Rectal smooth muscle tissue (tissue), 1 donor: ENCODE data around the gene SEC16A.

Experiments used
- H3K27ac ChIP-seq: one replicate; pipeline ENCODE4 v1.7.0; 2013; ENCODE audit warnings: low read depth, low read length, inconsistent platforms
- H3K27me3 ChIP-seq: one replicate; pipeline ENCODE4 v1.7.0; 2013; ENCODE audit warnings: low read length; ENCODE audit not compliant: control insufficient read depth, insufficient read depth
- H3K36me3 ChIP-seq: one replicate; pipeline ENCODE4 v1.7.0; 2013; ENCODE audit warnings: low read length; ENCODE audit not compliant: control insufficient read depth, insufficient read depth
- H3K4me1 ChIP-seq: one replicate; pipeline ENCODE4 v1.7.0; 2013; ENCODE audit warnings: low read length; ENCODE audit not compliant: control insufficient read depth, insufficient read depth
- H3K4me3 ChIP-seq: one replicate; pipeline ENCODE4 v1.7.0; 2013; ENCODE audit warnings: low read length
- H3K9ac ChIP-seq: one replicate; pipeline ENCODE4 v1.7.0; 2013; ENCODE audit warnings: low read length

SEC16A gene

DNA sequence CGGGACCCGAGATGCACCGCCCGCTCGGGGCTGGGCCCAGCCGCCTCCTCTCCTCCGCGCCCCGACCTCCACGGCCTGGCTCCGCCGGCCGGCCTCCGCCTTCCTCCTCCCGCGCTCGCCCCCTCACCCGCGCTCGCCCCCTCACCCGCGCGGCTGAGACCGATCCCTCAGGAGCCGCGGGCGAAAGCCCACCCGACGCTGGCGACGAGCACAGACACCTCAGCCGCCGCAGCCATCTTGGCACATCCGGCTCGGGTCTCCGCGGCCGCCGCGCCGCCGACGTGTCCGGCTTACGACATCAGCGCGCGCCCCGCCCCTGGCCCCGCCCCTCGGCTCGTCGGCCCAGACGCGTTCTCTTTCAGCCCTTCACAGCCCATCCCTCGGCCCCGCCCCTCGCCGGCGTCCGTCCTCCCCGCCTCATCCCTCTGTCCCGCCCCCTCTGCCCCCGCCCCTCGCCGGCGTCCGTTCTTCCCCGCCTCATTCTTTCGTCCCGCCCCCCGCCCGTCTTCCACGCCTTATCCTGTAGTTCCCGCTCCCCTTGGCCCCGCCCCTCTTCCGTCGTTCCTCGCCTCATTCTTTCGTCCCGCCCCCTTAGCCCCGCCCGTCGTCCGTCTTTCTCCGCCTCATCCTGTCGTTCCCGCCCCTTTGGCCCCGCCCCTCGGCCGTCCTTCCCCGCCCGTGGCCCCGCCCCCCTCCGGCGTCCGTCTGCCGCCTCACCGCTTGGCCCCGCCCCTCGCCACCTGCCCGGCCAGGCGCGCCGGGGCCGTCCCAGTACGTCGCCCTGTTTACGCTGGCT, at the start of gene SEC16A:
Gene SEC16A (minus strand): TSS at position 248 of the 796 bp plus-strand sequence. CDS start 5,425 bp downstream, outside the sequence.
- no peaks in the 10 kb centered on the region for H3K27me3 ChIP-seq
- H3K36me3 ChIP-seq = no peaks in the 10 kb centered on the region
- H3K4me3 ChIP-seq = peak within 1 kb of the TSS; percentile 87
- H3K9ac ChIP-seq = peak within 1 kb of the TSS; percentile 88
- H3K4me1 ChIP-seq = peaks cover 9% of the 10 kb centered on the region
- H3K27ac ChIP-seq = peak within 1 kb of the TSS; percentile 100

DNA sequence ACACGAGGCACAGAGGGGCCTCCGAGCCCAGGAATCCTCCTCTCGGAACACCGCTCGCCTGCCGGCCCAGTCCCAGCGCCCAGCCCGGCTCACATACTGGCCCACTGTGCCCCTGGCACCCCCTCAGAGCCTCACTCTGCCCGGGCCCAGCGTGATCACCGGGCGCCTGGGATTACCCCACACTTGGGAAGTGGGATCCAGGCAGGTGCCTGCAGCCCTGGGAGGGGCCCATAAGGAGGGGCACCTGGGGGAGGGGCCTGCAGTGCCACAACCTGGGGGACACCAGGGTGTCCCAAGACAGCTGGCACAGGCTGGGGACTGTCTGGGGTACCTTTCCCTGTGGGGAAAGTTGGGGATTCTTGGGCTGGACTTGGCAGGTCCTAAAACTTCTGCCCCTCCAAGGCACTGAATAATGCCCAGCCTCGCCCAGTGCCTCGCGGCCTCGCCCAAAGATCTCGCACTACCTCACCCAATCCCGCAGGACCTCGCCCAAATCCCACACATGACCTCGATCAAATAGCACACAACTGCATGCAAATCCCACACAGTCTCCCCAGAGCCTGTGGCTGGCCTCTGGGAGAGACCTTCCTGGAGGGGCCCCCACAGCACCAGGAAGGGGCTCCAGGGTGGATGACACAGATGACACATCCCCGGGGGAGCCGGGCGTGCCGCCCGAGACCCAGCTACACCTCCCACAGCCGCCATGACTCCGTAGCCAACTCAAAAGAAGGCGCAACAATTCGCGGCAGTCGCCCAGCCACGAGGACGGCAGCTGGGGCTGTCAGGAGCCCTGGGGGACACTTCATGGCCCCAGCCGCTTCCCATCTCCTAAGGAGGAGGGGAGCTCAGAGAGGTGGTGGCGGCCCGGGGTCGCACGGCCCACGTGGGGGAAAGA, 49.3 kb upstream of the SEC16A start:
- H3K9ac ChIP-seq = no peak overlapping the region
- H3K36me3 ChIP-seq = no peaks in the 10 kb centered on the region
- H3K4me1 ChIP-seq = peaks cover 11% of the 10 kb centered on the region
- H3K4me3 ChIP-seq = peak overlapping the region; percentile 19
- no peaks in the 10 kb centered on the region for H3K27me3 ChIP-seq
- H3K27ac ChIP-seq = no peak overlapping the region

- Histone ChIP-seq H3K36me3 (no peaks in the 10 kb centered on the region), H3K27me3 (no peaks in the 10 kb centered on the region), H3K4me3 (no peak overlapping the region), H3K27ac (no peak overlapping the region), H3K9ac (no peak overlapping the region), H3K4me1 (peaks cover 19% of the 10 kb centered on the region)
Measured at GRCh38 chr9:136531186-136531903, 48.5 kb upstream of the SEC16A start.

DNA sequence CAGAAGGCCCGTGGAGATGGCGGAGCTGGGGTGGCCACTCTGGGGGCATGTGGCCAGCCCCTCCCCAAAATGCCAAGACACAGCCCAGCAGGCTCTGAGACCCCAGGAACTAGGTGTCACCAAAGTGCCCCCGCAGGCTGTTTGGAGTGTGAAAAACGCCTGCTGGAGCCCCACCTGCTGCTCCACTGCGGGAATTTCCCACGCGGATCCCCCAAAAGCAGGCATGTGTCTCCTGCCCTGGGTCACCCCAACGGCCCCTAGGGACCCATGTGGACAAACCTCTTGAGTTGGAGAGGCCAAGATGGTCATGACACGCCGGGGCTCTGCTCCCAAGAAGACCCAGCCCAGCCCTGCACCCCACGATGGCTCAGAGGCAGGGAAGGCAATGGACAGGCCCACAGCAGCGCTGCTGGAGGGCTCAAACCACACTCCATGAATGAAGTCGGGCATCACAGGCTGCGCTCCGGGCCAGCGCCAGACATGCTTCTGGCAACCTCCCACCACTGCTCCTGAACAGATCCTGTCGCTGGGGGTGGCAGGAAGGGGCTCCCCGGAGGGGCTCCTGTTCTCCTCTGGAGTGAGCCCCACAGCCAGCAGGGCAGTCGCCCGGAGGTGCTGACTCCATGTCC, 47.7 kb upstream of the SEC16A start:
- H3K27me3 ChIP-seq = no peaks in the 10 kb centered on the region
- H3K27ac ChIP-seq = no peak overlapping the region
- peaks cover 24% of the 10 kb centered on the region for H3K4me1 ChIP-seq
- no peaks in the 10 kb centered on the region for H3K36me3 ChIP-seq
- H3K9ac ChIP-seq = no peak overlapping the region
- H3K4me3 ChIP-seq = no peak overlapping the region

GRCh38 chr9:136529516-136530460, 46.9 kb upstream of the SEC16A start:
- H3K27ac ChIP-seq = no peak overlapping the region
- no peaks in the 10 kb centered on the region for H3K36me3 ChIP-seq
- peaks cover 24% of the 10 kb centered on the region for H3K4me1 ChIP-seq
- H3K9ac ChIP-seq = no peak overlapping the region
- H3K4me3 ChIP-seq = no peak overlapping the region
- no peaks in the 10 kb centered on the region for H3K27me3 ChIP-seq

GRCh38 chr9:136528716-136529341, 46.0 kb upstream of the SEC16A start:
- Histone ChIP-seq H3K4me1 (peaks cover 24% of the 10 kb centered on the region), H3K27ac (no peak overlapping the region), H3K9ac (no peak overlapping the region)

DNA sequence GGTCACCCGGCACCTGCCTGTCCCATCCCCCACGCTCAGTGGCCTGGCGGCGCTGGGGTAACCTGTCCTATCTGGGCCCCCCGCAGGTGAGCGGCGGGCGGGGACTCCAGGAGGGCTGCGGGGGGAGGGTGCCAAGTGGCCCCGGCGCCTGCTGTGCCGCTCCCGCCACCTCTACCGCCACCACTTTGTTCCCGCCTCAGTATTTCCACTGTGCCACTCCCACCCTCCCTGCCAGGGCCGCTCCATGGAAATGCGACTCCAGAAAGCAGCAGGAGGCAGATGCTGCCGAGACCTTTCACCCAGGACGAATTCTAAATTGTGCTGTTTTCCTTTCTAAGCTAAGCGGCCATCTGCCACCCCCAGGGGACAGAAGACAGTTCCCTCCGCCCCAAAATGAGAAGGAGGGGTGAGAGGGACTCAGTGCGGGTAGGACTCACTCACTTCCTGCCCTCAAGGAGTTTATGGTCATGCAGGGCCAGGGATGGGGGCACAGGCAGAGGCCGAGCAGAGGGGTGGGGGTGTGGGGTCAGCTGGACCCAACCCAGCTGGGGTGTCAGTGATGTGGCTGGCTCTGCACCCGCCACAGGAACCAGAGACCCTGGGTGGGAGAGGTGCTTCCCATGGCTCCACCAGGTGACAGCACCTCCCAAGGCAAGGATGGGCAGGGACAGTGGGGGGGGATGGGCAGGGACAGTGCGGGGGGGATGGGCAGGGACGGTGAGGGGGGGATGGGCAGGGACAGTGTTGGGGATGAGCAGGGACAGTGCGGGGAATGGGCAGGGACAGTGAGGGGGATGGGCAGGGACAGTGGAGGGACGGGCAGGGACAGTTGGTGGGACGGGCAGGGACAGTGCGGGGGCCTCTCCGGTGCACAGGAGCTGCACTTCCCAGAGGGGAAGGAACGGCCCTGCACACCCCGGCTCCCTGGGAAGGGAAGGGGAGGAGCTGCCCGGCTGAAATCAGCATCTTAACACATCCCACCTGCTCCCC, 45.2 kb upstream of the SEC16A start:
- Histone ChIP-seq H3K27me3 (no peaks in the 10 kb centered on the region), H3K4me1 (peaks cover 24% of the 10 kb centered on the region), H3K9ac (no peak overlapping the region), H3K27ac (no peak overlapping the region), H3K4me3 (no peak overlapping the region), H3K36me3 (peaks cover 3% of the 10 kb centered on the region)

More at GRCh38 chr9:136528716-136529341, 46.0 kb upstream of the SEC16A start:
- Histone ChIP-seq H3K36me3 (no peaks in the 10 kb centered on the region), H3K4me3 (no peak overlapping the region), H3K27me3 (no peaks in the 10 kb centered on the region)

DNA sequence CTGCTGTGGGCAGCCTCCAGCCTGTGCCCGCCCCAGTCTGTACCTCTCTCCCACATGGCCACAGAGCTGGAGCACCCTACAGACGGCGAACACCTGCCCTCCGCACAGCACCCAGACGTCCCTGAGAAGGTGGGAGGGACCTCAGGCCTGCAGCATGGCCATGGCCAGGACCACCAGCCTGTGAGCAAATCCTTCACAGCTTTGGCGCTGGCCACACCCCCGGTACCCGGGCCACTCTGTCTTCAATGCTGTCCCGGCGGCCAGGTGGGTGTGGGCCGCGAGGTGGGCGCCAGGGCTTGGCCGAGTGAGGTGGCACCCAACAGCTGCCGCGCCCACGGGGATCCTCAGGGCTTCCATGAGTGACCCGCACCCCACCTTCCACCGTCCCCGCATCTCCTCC, 44.3 kb upstream of the SEC16A start:
- H3K4me1 ChIP-seq = peaks cover 24% of the 10 kb centered on the region
- H3K27ac ChIP-seq = peak overlapping the region; percentile 64

GRCh38 chr9:136526625-136527066, 43.8 kb upstream of the SEC16A start:
- H3K4me1 ChIP-seq = peaks cover 22% of the 10 kb centered on the region
- H3K27me3 ChIP-seq = no peaks in the 10 kb centered on the region
- H3K4me3 ChIP-seq = no peak overlapping the region
- H3K36me3 ChIP-seq = peaks cover 5% of the 10 kb centered on the region
- no peak overlapping the region for H3K9ac ChIP-seq
- H3K27ac ChIP-seq = peak overlapping the region; percentile 64

More for the DNA sequence above, 44.3 kb upstream of the SEC16A start:
- no peak overlapping the region for H3K9ac ChIP-seq
- no peaks in the 10 kb centered on the region for H3K27me3 ChIP-seq
- H3K36me3 ChIP-seq = peaks cover 5% of the 10 kb centered on the region
- no peak overlapping the region for H3K4me3 ChIP-seq
